Tibial nerve (tissue), 4 donors: ENCODE results near the gene CENPQ. TPM values are rescaled to one million over a fixed set of nuclear protein-coding genes. Genes with fewer than 3 reads are reported as not detected.

Source experiments
- DNase-seq, 2 donors: peaks; one replicate each; pipeline ENCODE4 v3.0.0-alpha.2; 2019; ENCODE audit warnings: low spot score in 2 of 2
- H3K27ac ChIP-seq, 4 donors: fragments of 200-600 bp; sonication (generic) in 3 of 4; one replicate each; pipeline ENCODE4 v1.5.1; 2017 to 2019; ENCODE audit warnings: mild to moderate bottlenecking in 1 of 4
- H3K27me3 ChIP-seq, 2 donors: fragments of 200-600 bp; sonication (generic) in 1 of 2; one replicate each; pipeline versions ENCODE4 v1.5.1 to v1.6.0; 2017 to 2019
- H3K36me3 ChIP-seq, 3 donors: fragments of 200-600 bp; sonication (generic); one replicate each; pipeline ENCODE4 v1.5.1; 2018 to 2019
- H3K4me1 ChIP-seq, 4 donors: fragments of 200-600 bp; sonication (generic) in 3 of 4; one replicate each; pipeline ENCODE4 v1.5.1; 2017 to 2019
- H3K4me3 ChIP-seq, 4 donors: fragments of 200-600 bp; sonication (generic) in 3 of 4; one replicate each; pipeline ENCODE4 v1.5.1; 2017 to 2019; ENCODE audit warnings: mild to moderate bottlenecking in 1 of 4, moderate library complexity in 1 of 4
- H3K9me3 ChIP-seq, 4 donors: fragments of 200-600 bp; sonication (generic) in 3 of 4; one replicate each; pipeline ENCODE4 v1.5.1; 2017 to 2019
- CTCF ChIP-seq, 5 experiments: fragments of 200-600 bp in 3 of 5; fragments of 450-650 bp in 2 of 5; sonication (generic) in 3 of 5; IDR thresholded peaks; one replicate each; pipeline ENCODE4 v1.5.1; 2016 to 2019; ENCODE audit warnings: antibody characterized with exemption in 5 of 5, mild to moderate bottlenecking in 3 of 5, moderate library complexity in 2 of 5
- EP300 ChIP-seq, 2 donors: sonication (generic); formaldehyde crosslinking; IDR thresholded peaks; one replicate each; pipeline ENCODE4 v1.6.1; 2017; ENCODE audit warnings: antibody characterized with exemption in 2 of 2, mild to moderate bottlenecking in 1 of 2
- POLR2A ChIP-seq, 2 donors: fragments of 450-650 bp; IDR thresholded peaks; one replicate each; pipeline ENCODE4 v1.6.1; 2017; ENCODE audit warnings: antibody characterized with exemption in 2 of 2, mild to moderate bottlenecking in 2 of 2, moderate library complexity in 2 of 2
- WGBS, 2 donors: methylation state at CpG; one replicate each; pipeline ENCODE4 v1.1.5; 2018; 5-methylcytosine and 5-hydroxymethylcytosine counted together
- total RNA-seq, 4 donors: library from RNA; depleted of rRNA; stranded (reverse); fragments of >200 nt; gene quantifications; one replicate each; pipeline ENCODE4 v1.1.0, GENCODE V29; 2016

CENPQ gene
- total RNA-seq, 4 donors from 2014 or later, result 2.4 to 7.1 (median 4.9) TPM

- H3K9me3 ChIP-seq, result no peaks in the 10 kb centered on the region
- DNase-seq, result no peak
- 79 to 89% methylated on average over 7 of the region's 7 CpGs for WGBS, 2 donors
- H3K27me3 ChIP-seq, result no peaks in the 10 kb centered on the region
- TF ChIP-seq POLR2A (IDR thresholded peaks at IDR 0.05) (no peak), CTCF (IDR thresholded peaks at IDR 0.05) (no peak), EP300 (IDR thresholded peaks at IDR 0.05) (no peak)
- no peak overlapping the region for H3K27ac ChIP-seq
- no peak overlapping the region for H3K4me3 ChIP-seq
- H3K36me3 ChIP-seq, result no peaks in the 10 kb centered on the region
- H3K4me1 ChIP-seq, result no peaks in the 10 kb centered on the region
Observed at GRCh38 chr6:49524541-49524940, 61.4 kb downstream of the CENPQ start.

DNA sequence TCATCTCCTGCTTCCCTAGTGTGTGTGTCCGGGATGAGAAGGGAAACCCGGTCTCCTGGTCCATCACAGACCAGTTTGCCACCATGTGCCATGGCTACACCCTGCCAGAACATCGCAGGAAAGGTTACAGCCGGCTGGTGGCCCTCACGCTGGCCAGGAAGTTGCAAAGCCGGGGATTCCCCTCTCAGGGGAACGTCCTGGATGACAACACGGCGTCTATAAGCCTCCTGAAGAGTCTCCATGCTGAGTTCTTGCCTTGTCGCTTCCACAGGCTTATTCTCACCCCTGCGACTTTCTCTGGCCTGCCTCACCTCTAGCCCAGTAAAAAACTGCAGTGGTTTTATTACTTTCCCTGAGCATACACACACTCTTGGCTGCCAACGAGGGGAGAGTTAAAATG lies 63.4 kb downstream of the CENPQ start:
- TF ChIP-seq EP300 (IDR thresholded peaks at IDR 0.05) (no peak), CTCF (IDR thresholded peaks at IDR 0.05) (no peak), POLR2A (IDR thresholded peaks at IDR 0.05) (no peak)
- Histone ChIP-seq H3K9me3 (no peaks in the 10 kb centered on the region), H3K4me1 (no peaks in the 10 kb centered on the region), H3K27me3 (no peaks in the 10 kb centered on the region), H3K27ac (no peak overlapping the region), H3K36me3 (no peaks in the 10 kb centered on the region), H3K4me3 (no peak overlapping the region)
- no peak for DNase-seq
- WGBS, 2 donors, result 69 to 74% methylated on average over 12 of the region's 12 CpGs

- Histone ChIP-seq H3K27ac (no peak overlapping the region), H3K9me3 (no peaks in the 10 kb centered on the region), H3K4me3 (no peak overlapping the region), H3K36me3 (no peaks in the 10 kb centered on the region), H3K27me3 (no peaks in the 10 kb centered on the region), H3K4me1 (no peaks in the 10 kb centered on the region)
- TF ChIP-seq EP300 (IDR thresholded peaks at IDR 0.05) (no peak), CTCF (IDR thresholded peaks at IDR 0.05) (no peak), POLR2A (IDR thresholded peaks at IDR 0.05) (no peak)
- WGBS, 2 donors, result 50 to 52% methylated on average over 1 of the region's 1 CpG
- DNase-seq, result no peak
Observed at GRCh38 chr6:49527320-49527719, 64.2 kb downstream of the CENPQ start.

- H3K36me3 ChIP-seq, result no peaks in the 10 kb centered on the region
- WGBS, 2 donors, result 56 to 59% methylated on average over 3 of the region's 3 CpGs
- no peaks in the 10 kb centered on the region for H3K9me3 ChIP-seq
- no peak for DNase-seq
- H3K4me1 ChIP-seq, result no peaks in the 10 kb centered on the region
- H3K27ac ChIP-seq, result no peak overlapping the region
- TF ChIP-seq CTCF (IDR thresholded peaks at IDR 0.05) (no peak), POLR2A (IDR thresholded peaks at IDR 0.05) (no peak), EP300 (IDR thresholded peaks at IDR 0.05) (no peak)
- no peaks in the 10 kb centered on the region for H3K27me3 ChIP-seq
- H3K4me3 ChIP-seq, result no peak overlapping the region
Observed at GRCh38 chr6:49528571-49528970, 65.4 kb downstream of the CENPQ start.

GRCh38 chr6:49530141-49530776 lies 67.1 kb downstream of the CENPQ start:
- no peak for DNase-seq
- Histone ChIP-seq H3K4me1 (no peaks in the 10 kb centered on the region), H3K27ac (no peak overlapping the region), H3K27me3 (no peaks in the 10 kb centered on the region), H3K4me3 (no peak overlapping the region), H3K36me3 (no peaks in the 10 kb centered on the region), H3K9me3 (no peaks in the 10 kb centered on the region)
- 78 to 85% methylated on average over 2 of the region's 2 CpGs for WGBS, 2 donors
- no peak for TF ChIP-seq CTCF (IDR thresholded peaks at IDR 0.05)
- no peak for TF ChIP-seq EP300 (IDR thresholded peaks at IDR 0.05)
- no peak for TF ChIP-seq POLR2A (IDR thresholded peaks at IDR 0.05)
